ENCODE data around the gene RALGPS2. TPM values are rescaled to one million over a fixed set of nuclear protein-coding genes. Genes with fewer than 3 reads are reported as not detected.
A peak's percentile ranks its signal among the peaks of the same experiment; 100 is the strongest.
"Not testable (repeated sequence)": the region's sequence is repeated elsewhere in the genome, so short reads cannot be mapped to it uniquely, and the experiment has no call there.

The RALGPS2 gene
- total and polyA plus RNA-seq, 12 donors: 2.5 to 36.7 (median 12.9) TPM

GRCh38 chr1:178947677-178947981, 222.6 kb downstream of the RALGPS2 start:
- no peak overlapping the region for H3K27ac ChIP-seq
- DNase-seq: no peak
- no peaks in the 10 kb centered on the region for H3K9me3 ChIP-seq (replicated peaks in 1 of 3)
- no peaks in the 10 kb centered on the region for H3K27me3 ChIP-seq
- TF ChIP-seq POLR2A (IDR thresholded peaks at IDR 0.05) (no peak), CTCF (IDR thresholded peaks at IDR 0.05) (no peak)
- H3K4me3 ChIP-seq: no peak overlapping the region
- no peaks in the 10 kb centered on the region for H3K36me3 ChIP-seq (replicated peaks in 1 of 2)
- intact Hi-C loops (cut with DNase I): no loop called here
- 88 to 97% (median 92%) methylated on average over 3 of the region's 3 CpGs for WGBS, 4 donors
- H3K4me1 ChIP-seq (replicated peaks in 1 of 2): no peaks in the 10 kb centered on the region

GRCh38 chr1:178948676-178949075, 223.6 kb downstream of the RALGPS2 start:
- DNase-seq: no peak
- intact Hi-C loops (cut with DNase I): no loop called here
- WGBS, 4 donors: 70 to 77% (median 75%) methylated on average over 4 of the region's 4 CpGs

GRCh38 chr1:178949866-178950265, 224.8 kb downstream of the RALGPS2 start:
- H3K9me3 ChIP-seq (replicated peaks in 1 of 3); DNase-seq; H3K27ac ChIP-seq; H3K4me3 ChIP-seq; H3K27me3 ChIP-seq; H3K36me3 ChIP-seq (replicated peaks in 1 of 2); H3K4me1 ChIP-seq (replicated peaks in 1 of 2); intact Hi-C loops (cut with DNase I): not testable (repeated sequence)
- 83 to 96% (median 92%) methylated on average over 4 of the region's 4 CpGs for WGBS, 4 donors

More at GRCh38 chr1:178948676-178949075, 223.6 kb downstream of the RALGPS2 start:
- Histone ChIP-seq H3K4me1 (replicated peaks in 1 of 2) (no peaks in the 10 kb centered on the region), H3K36me3 (replicated peaks in 1 of 2) (no peaks in the 10 kb centered on the region), H3K27me3 (no peaks in the 10 kb centered on the region), H3K4me3 (no peak overlapping the region), H3K27ac (no peak overlapping the region), H3K9me3 (replicated peaks in 1 of 3) (no peaks in the 10 kb centered on the region)
- no peak for TF ChIP-seq POLR2A (IDR thresholded peaks at IDR 0.05)
- no peak for TF ChIP-seq CTCF (IDR thresholded peaks at IDR 0.05)

- Histone ChIP-seq H3K9me3 (replicated peaks in 1 of 3) (no peaks in the 10 kb centered on the region), H3K4me3 (no peak overlapping the region), H3K27ac (no peak overlapping the region), H3K27me3 (no peaks in the 10 kb centered on the region), H3K4me1 (replicated peaks in 1 of 2) (no peaks in the 10 kb centered on the region), H3K36me3 (replicated peaks in 1 of 2) (no peaks in the 10 kb centered on the region)
- DNase-seq: no peak
- intact Hi-C loops (cut with DNase I): no loop called here
- TF ChIP-seq CTCF (IDR thresholded peaks at IDR 0.05): no peak
- TF ChIP-seq POLR2A (IDR thresholded peaks at IDR 0.05): no peak
- WGBS, 4 donors: 89 to 95% (median 90%) methylated on average over 4 of the region's 4 CpGs
Observed at GRCh38 chr1:178951600-178951999, 226.6 kb downstream of the RALGPS2 start.

- Histone ChIP-seq H3K27ac (peak overlapping the region in 1 of 5 donors; percentile 47), H3K9me3 (replicated peaks in 1 of 3) (no peaks in the 10 kb centered on the region), H3K36me3 (replicated peaks in 1 of 2) (no peaks in the 10 kb centered on the region), H3K4me3 (no peak overlapping the region), H3K27me3 (no peaks in the 10 kb centered on the region), H3K4me1 (replicated peaks in 1 of 2) (no peaks in the 10 kb centered on the region)
- WGBS, 4 donors: 74 to 91% (median 81%) methylated on average over 5 of the region's 5 CpGs
- no peak for DNase-seq
- intact Hi-C loops (cut with DNase I): no loop called here
- TF ChIP-seq CTCF (IDR thresholded peaks at IDR 0.05) (no peak), POLR2A (IDR thresholded peaks at IDR 0.05) (no peak)
Observed at GRCh38 chr1:178953034-178953433, 228.0 kb downstream of the RALGPS2 start.

All from adrenal gland (tissue), 12 donors.